K562 (cell line): ENCODE measurements around the gene CEP89. TPM values are rescaled to one million over a fixed set of nuclear protein-coding genes. Genes with fewer than 3 reads are reported as not detected.
"Not testable (repeated sequence)": the region's sequence is repeated elsewhere in the genome, so short reads cannot be mapped to it uniquely, and the experiment has no call there.

Source experiments
- ATAC-seq: fragments of 200-7000 bp; cut with Tn5 transposase; 3 replicates; pipeline ENCODE4 v1.9.1; 2020; ENCODE audit warnings: moderate library complexity
- BruUV-seq: library from RNA; stranded (reverse); fragments of 400-500 nt; replicated peaks from 2 replicates; lab custom pipeline; 2021; lab: Mats Ljungman, UMichigan
- CTCF ChIA-PET: fragments of 300-600 bp; formaldehyde crosslinking; extraction: SDS; loops from one replicate; lab custom pipeline; 2021; ENCODE audit warnings: low intra/inter-chr PET ratio; lab: Yijun Ruan, JAX
- POLR2A ChIA-PET: fragments of 300-600, 350-650 bp; sonication (Branson Sonifier 250); formaldehyde crosslinking; extraction: SDS; loops from one replicate; lab custom pipeline; 2021; ENCODE audit warnings: antibody characterized with exemption, inconsistent platforms; lab: Yijun Ruan, JAX
- DNase-seq, 4 experiments: peaks; one replicate each; pipeline versions ENCODE4 v3.0.0 to v3.0.0-alpha.2; 2011 to 2018; ENCODE audit warnings: low spot score in 3 of 4, mixed read lengths in 3 of 4; ENCODE audit errors: extremely low read depth in 1 of 4
- FAIRE-seq: peaks from 2 replicates; lab custom pipeline; 2011; peaks lifted over from hg19 to GRCh38; lab: Jason Lieb, UNC
- H2AFZ ChIP-seq: 2 replicates; pipeline ENCODE4 v1.6.0; 2011; ENCODE audit warnings: low read depth, low read length, control low read depth, inconsistent platforms
- H3K27ac ChIP-seq: fragments of 200-600 bp; 3 replicates; pipeline ENCODE4 v1.8.0; 2011; ENCODE audit warnings: low read depth, mild to moderate bottlenecking, control low read depth, inconsistent platforms, low read length, moderate library complexity, mixed read lengths; ENCODE audit errors: extremely low read depth
- H3K27me3 ChIP-seq, 2 experiments: fragments of 300-600 bp in 1 of 2; 2 replicates in 1 of 2; 3 replicates in 1 of 2; pipeline versions ENCODE4 v1.6.0 to v1.8.0; 2011; ENCODE audit warnings: inconsistent platforms in 2 of 2, low read length in 2 of 2, mild to moderate bottlenecking in 1 of 2, mixed read lengths in 1 of 2, moderate library complexity in 1 of 2; ENCODE audit not compliant: control insufficient read depth in 2 of 2, insufficient read depth in 2 of 2
- H3K36me3 ChIP-seq: fragments of 300-600 bp; 3 replicates; pipeline ENCODE4 v1.8.0; 2011; ENCODE audit warnings: mild to moderate bottlenecking, low read length, inconsistent platforms; ENCODE audit not compliant: control insufficient read depth, insufficient read depth
- H3K4me1 ChIP-seq, 2 experiments: fragments of 200-600 bp in 1 of 2; replicated peaks in 1 of 2; 2 replicates in 1 of 2; 3 replicates in 1 of 2; pipeline versions ENCODE4 v1.5.1 to v1.8.0; 2011; ENCODE audit warnings: inconsistent platforms in 2 of 2, low read length in 2 of 2, mild to moderate bottlenecking in 1 of 2, mixed read lengths in 1 of 2, moderate library complexity in 1 of 2; ENCODE audit not compliant: control insufficient read depth in 2 of 2, insufficient read depth in 2 of 2
- H3K4me2 ChIP-seq: 2 replicates; pipeline ENCODE4 v1.6.1; 2011; ENCODE audit warnings: low read length, control low read depth, inconsistent platforms, mixed read lengths; ENCODE audit not compliant: insufficient read depth
- H3K4me3 ChIP-seq: fragments of 200-600 bp; sonication (generic), shearing (Covaris generic); 2 replicates; pipeline ENCODE4 v1.5.1; 2016; ENCODE audit warnings: control low read depth, inconsistent platforms
- H3K79me2 ChIP-seq: fragments of 200-600 bp; 3 replicates; pipeline ENCODE4 v1.8.0; 2011; ENCODE audit warnings: low read length, inconsistent platforms; ENCODE audit not compliant: control insufficient read depth, insufficient read depth
- H3K9ac ChIP-seq, 2 experiments: 2 replicates each; pipeline versions ENCODE4 v1.6.0 to v1.6.1; 2011; ENCODE audit warnings: low read depth in 2 of 2, low read length in 2 of 2, control low read depth in 1 of 2, inconsistent platforms in 1 of 2, mild to moderate bottlenecking in 1 of 2, mixed read lengths in 1 of 2; ENCODE audit not compliant: insufficient read depth in 1 of 2
- H3K9me1 ChIP-seq: one replicate; pipeline ENCODE4 v1.6.0; 2011; ENCODE audit warnings: inconsistent platforms, mild to moderate bottlenecking, low read length, moderate library complexity; ENCODE audit not compliant: control insufficient read depth, insufficient read depth
- H3K9me3 ChIP-seq: replicated peaks from 2 replicates; pipeline ENCODE4 v1.5.1; 2011; ENCODE audit warnings: low read depth, low read length, inconsistent platforms; ENCODE audit not compliant: control insufficient read depth, insufficient read depth
- H4K20me1 ChIP-seq: replicated peaks from 2 replicates; pipeline ENCODE4 v1.6.1; 2011; ENCODE audit warnings: low read length, inconsistent platforms, mixed read lengths; ENCODE audit not compliant: control insufficient read depth, insufficient read depth
- WGBS: fragments of 100-300 bp; shearing (Covaris generic); methylation state at CpG from one replicate; pipeline ENCODE4 v1.1.6; 2016; ENCODE audit warnings: low coverage, mixed read lengths; ENCODE audit not compliant: insufficient coverage; ENCODE audit errors: missing lambda C conversion rate; 5-methylcytosine and 5-hydroxymethylcytosine counted together
- in situ Hi-C: fragments of 300-500 bp; cut with MboI; formaldehyde crosslinking; loops from 4 replicates; pipeline ENCODE4 v1.15.0; 2018; ENCODE audit warnings: inconsistent platforms, mixed read lengths
- intact Hi-C: fragments of 100-400 bp; cut with micrococcal nuclease; formaldehyde crosslinking; loops from 2 replicates; pipeline ENCODE4 v1.14.2; 2022
- polyA plus RNA-seq, 8 experiments: library from polyadenylated mRNA; depleted of rRNA in 4 of 8; stranded (reverse) in 5 of 8; unstranded in 3 of 8; fragments of >200 nt; fragmentation: Nextera tagmentation in 2 of 8; fragmentation: Illumina TruSeq in 1 of 8; extraction: Ambion mirVana in 2 of 8; extraction: Trizol in 1 of 8; gene quantifications; 2 replicates each; pipeline versions ENCODE4 v1.2.1 to v1.2.3, GENCODE V29; 2011 to 2014; ENCODE audit warnings: inconsistent platforms in 1 of 8, missing spikeins in 1 of 8
- total RNA-seq, 7 experiments: library from RNA; depleted of rRNA in 6 of 7; stranded (reverse); fragments of >200 nt in 6 of 7; fragmentation: Illumina TruSeq in 2 of 7; extraction: Trizol in 2 of 7; gene quantifications; 2 replicates each; pipeline versions ENCODE4 v1.2.1 to v1.2.3, GENCODE V29; 2011 to 2021; ENCODE audit warnings: low replicate concordance in 1 of 7

Gene CEP89
- total and polyA plus RNA-seq, 9 of the 15 experiments (the other 6 are each of a cell fraction or from before 2014, with no cell fraction given) = 5.5 to 15.0 (median 7.2) TPM

DNA sequence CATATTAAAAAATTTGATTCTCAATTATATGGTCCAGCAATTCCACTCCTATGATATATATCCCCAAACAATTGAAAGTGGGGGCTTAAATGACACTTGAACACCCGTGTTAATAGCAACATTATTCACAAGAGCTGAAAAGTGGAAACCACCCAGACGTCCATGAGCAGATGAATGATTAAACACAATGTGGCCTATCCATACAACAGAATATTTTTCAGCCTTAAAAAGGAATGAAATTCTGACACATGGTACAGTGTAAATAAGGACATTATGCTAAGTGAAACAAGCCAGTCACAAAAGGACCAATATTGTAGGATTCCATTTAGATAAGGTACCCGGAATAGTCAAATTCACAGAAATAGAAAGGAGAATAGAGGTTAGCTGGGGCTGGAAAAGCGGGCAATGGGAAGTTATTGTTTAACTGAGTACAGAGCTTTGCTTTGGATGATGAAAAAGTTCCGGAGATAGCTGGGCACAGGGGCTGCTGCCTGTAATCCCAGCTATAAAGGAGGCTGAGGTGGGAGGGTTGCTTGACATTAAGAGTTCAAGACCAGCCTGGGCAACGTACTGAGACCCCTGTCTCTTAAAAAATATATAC is 31.8 kb upstream of the CEP89 start:
- FAIRE-seq, H3K27me3 ChIP-seq, intact Hi-C loops, CTCF ChIA-PET, H3K79me2 ChIP-seq, in situ Hi-C loops, H3K27ac ChIP-seq, H3K9me3 ChIP-seq, BruUV-seq, H3K9ac ChIP-seq, DNase-seq, H3K9me1 ChIP-seq, H2AFZ ChIP-seq, H4K20me1 ChIP-seq, ATAC-seq, H3K4me3 ChIP-seq, H3K36me3 ChIP-seq, H3K4me1 ChIP-seq, H3K4me2 ChIP-seq: not testable (repeated sequence)
- 55% methylated on average over 6 of the region's 6 CpGs for WGBS
- POLR2A ChIA-PET = interaction anchor here (0.7 kb wide), 1 partner anchor 18 kb away, joined by 4 read pairs; no protein-coding TSS in a partner anchor

DNA sequence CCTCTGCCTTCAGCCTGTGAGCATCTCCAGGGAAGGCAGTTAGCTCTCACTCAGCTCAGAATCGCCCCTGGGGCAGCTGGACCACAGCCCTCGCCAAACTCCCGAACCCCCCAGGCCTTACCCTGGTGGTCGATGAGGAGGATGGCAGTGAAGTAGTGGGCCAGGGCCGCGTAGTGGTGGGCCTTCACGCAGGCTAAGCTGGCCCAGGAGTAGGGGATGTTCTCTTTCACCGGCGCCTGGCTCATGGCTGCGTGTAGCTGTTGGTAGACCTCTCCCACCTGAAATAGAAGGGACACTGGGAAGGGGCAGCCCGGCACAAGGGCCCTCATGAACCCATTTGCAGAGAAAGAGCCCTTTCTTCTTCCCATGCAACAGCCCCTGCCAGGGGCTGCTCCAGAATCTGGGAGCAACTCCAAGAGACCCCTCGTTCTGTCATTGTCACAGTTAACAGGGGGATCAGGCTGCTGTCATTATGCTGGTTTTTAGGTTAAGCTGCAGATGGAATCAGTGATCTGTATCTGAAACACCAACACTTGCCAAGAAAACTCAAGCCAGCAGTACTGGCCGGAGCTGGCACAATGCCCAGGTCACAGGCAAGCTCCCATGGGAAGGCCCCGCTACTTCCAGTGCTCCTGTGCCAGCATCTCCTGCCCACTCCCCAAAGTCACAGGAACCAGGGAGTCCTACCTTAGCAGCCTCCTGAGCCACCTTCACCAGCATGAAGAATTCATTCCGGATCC is 30.5 kb upstream of the CEP89 start:
- FAIRE-seq, DNase-seq, H4K20me1 ChIP-seq, H2AFZ ChIP-seq, ATAC-seq, H3K36me3 ChIP-seq, intact Hi-C loops, CTCF ChIA-PET, H3K4me3 ChIP-seq, H3K9ac ChIP-seq, H3K4me2 ChIP-seq, BruUV-seq, H3K27me3 ChIP-seq, in situ Hi-C loops, H3K4me1 ChIP-seq, H3K9me3 ChIP-seq, H3K79me2 ChIP-seq, H3K9me1 ChIP-seq, H3K27ac ChIP-seq: not testable (repeated sequence)
- POLR2A ChIA-PET = interaction anchor here (0.6 kb wide), 1 partner anchor 305 kb away, joined by 3 read pairs; no protein-coding TSS in a partner anchor
- 56% methylated on average over 11 of the region's 15 CpGs for WGBS
